Panc1 (cell line): ENCODE measurements around the gene IL1R2. TPM values are rescaled to one million over a fixed set of nuclear protein-coding genes. Genes with fewer than 3 reads are reported as not detected.

Source experiments
- ATAC-seq: fragments of 200-7000 bp; cut with Tn5 transposase; 2 replicates; pipeline ENCODE4 v1.9.1; 2020; ENCODE audit warnings: mild to moderate bottlenecking, moderate library complexity
- BruUV-seq: library from RNA; stranded (reverse); fragments of 400-500 nt; replicated peaks from 2 replicates; lab custom pipeline; 2021; lab: Mats Ljungman, UMichigan
- CTCF ChIA-PET: fragments of 300-600 bp; sonication (Branson Sonifier 250); formaldehyde crosslinking; loops from one replicate; lab custom pipeline; 2022; ENCODE audit warnings: antibody characterized with exemption; lab: Charles Lee
- POLR2A ChIA-PET: fragments of 300-600 bp; sonication (Branson Sonifier 250); formaldehyde crosslinking; loops from one replicate; lab custom pipeline; 2022; ENCODE audit warnings: antibody characterized with exemption; lab: Charles Lee
- DNase-seq: peaks from one replicate; pipeline ENCODE4 v3.0.0-alpha.2; 2010; ENCODE audit warnings: low read depth, low spot score
- H3K27ac ChIP-seq: 2 replicates; pipeline ENCODE4 v1.5.1; 2011; ENCODE audit warnings: mild to moderate bottlenecking, low read length, inconsistent platforms
- H3K27me3 ChIP-seq: fragments of 200-500 bp; sonication (Bioruptor generic); 2 replicates; pipeline ENCODE4 v1.6.0; 2014; ENCODE audit warnings: low read length, inconsistent platforms; ENCODE audit not compliant: control insufficient read depth, insufficient read depth
- H3K36me3 ChIP-seq: fragments of 200-500 bp; sonication (Bioruptor generic); 2 replicates; pipeline ENCODE4 v1.5.1; 2014; ENCODE audit warnings: inconsistent platforms, mild to moderate bottlenecking, low read length, moderate library complexity; ENCODE audit not compliant: control insufficient read depth, insufficient read depth
- H3K4me1 ChIP-seq: 2 replicates; pipeline ENCODE4 v1.5.1; 2011; ENCODE audit warnings: inconsistent platforms, mild to moderate bottlenecking, low read length, moderate library complexity; ENCODE audit not compliant: control insufficient read depth, insufficient read depth
- H3K4me3 ChIP-seq, 2 experiments: 2 replicates each; pipeline ENCODE4 v1.5.1; 2011 to 2012; ENCODE audit warnings: low read depth in 2 of 2, low read length in 2 of 2, mild to moderate bottlenecking in 2 of 2, inconsistent platforms in 1 of 2, moderate library complexity in 1 of 2
- H3K9me3 ChIP-seq: fragments of 200-500 bp; sonication (Bioruptor generic); 2 replicates; pipeline ENCODE4 v1.5.1; 2014; ENCODE audit warnings: low read depth, mild to moderate bottlenecking, inconsistent platforms, low read length, moderate library complexity; ENCODE audit not compliant: control insufficient read depth, insufficient read depth
- POLR2AphosphoS5 ChIP-seq: IDR thresholded peaks from 2 replicates; pipeline ENCODE4 v1.6.1; 2012; ENCODE audit warnings: mild to moderate bottlenecking, low read depth, low read length, moderate library complexity
- REST ChIP-seq, 2 experiments: IDR thresholded peaks; 2 replicates each; pipeline ENCODE4 v1.6.1; 2011 to 2012; ENCODE audit warnings: low read depth in 2 of 2, control low read depth in 1 of 2, low read length in 1 of 2, mild to moderate bottlenecking in 1 of 2, moderate library complexity in 1 of 2; ENCODE audit not compliant: insufficient read depth in 1 of 2
- SIN3A ChIP-seq: IDR thresholded peaks from 2 replicates; pipeline ENCODE4 v1.6.1; 2012; ENCODE audit warnings: low read depth, mild to moderate bottlenecking, low read length, moderate library complexity, borderline replicate concordance; ENCODE audit not compliant: insufficient read depth
- TCF7L2 ChIP-seq: IDR thresholded peaks from 2 replicates; pipeline ENCODE4 v1.6.1; 2011; ENCODE audit warnings: mild to moderate bottlenecking, low read depth, low read length, inconsistent platforms
- in situ Hi-C: cut with HindIII; loops from 2 replicates; pipeline ENCODE4 v1.10.0; 2016; ENCODE audit warnings: low sequenced_read_pairs, low pct_unique_long_range_greater_than_20kb
- intact Hi-C: fragments of 100-400 bp; cut with micrococcal nuclease; formaldehyde crosslinking; loops from one replicate; pipeline ENCODE4 v1.10.0; 2022; ENCODE audit not compliant: unreplicated experiment
- total RNA-seq: library from RNA; stranded (reverse); gene quantifications from one replicate; pipeline ENCODE4 v1.2.1, GENCODE V29; 2021; ENCODE audit not compliant: unreplicated experiment
- TF ChIP-seq, protein P1 (sequence below): fragments of 450-650 bp; IDR thresholded peaks from 2 replicates; pipeline ENCODE4 v1.5.1; 2017; ENCODE audit warnings: mild to moderate bottlenecking

IL1R2 gene
- total RNA-seq, 1 experiment from 2014 or later = 0.15 TPM

DNA sequence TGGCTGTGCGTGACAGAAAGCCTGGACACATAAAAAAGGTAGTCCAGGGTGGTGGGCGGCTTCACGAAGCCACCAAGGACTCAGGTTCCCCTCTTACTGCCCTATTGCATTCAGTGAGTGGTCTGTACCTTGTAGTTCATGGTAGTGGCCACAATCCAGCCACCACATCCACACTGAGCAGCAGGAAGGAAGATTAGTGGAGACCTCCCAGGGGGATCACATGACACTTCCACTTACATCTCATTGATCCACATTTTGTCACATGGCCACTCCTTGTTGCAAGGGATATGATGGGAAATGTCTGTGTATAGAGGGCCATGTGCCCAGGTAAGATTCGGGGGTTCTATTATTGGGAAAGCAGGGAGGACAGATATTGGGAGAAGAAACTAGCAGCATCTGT is 13.7 kb downstream of the IL1R2 start:
- no peak for TF ChIP-seq TCF7L2
- no peak for TF ChIP-seq POLR2AphosphoS5
- ATAC-seq (no peak), DNase-seq (no peak)
- Histone ChIP-seq H3K27ac (no peak overlapping the region), H3K4me1 (no peaks in the 10 kb centered on the region), H3K36me3 (no peaks in the 10 kb centered on the region), H3K4me3 (no peak overlapping the region), H3K9me3 (no peaks in the 10 kb centered on the region), H3K27me3 (no peaks in the 10 kb centered on the region)
- ChIA-PET CTCF (interaction anchor here (1.3 kb wide), 2 partner anchors 234 to 235 kb away, joined by 3 to 13 read pairs; no protein-coding TSS in a partner anchor), POLR2A (no interaction called here)
- intact Hi-C loops = no loop called here
- in situ Hi-C loops = no loop called here
- no TSS peak for BruUV-seq

- Histone ChIP-seq H3K36me3 (no peaks in the 10 kb centered on the region), H3K4me1 (no peaks in the 10 kb centered on the region), H3K4me3 (no peak overlapping the region), H3K27me3 (no peaks in the 10 kb centered on the region), H3K27ac (no peak overlapping the region), H3K9me3 (no peaks in the 10 kb centered on the region)
- intact Hi-C loops = no loop called here
- 0 out of 2 replicates have a peak, but pooled peaks have one; percentile 75 for ATAC-seq
- BruUV-seq = no TSS peak
- TF ChIP-seq TCF7L2 = no peak
- TF ChIP-seq, protein P1, sequence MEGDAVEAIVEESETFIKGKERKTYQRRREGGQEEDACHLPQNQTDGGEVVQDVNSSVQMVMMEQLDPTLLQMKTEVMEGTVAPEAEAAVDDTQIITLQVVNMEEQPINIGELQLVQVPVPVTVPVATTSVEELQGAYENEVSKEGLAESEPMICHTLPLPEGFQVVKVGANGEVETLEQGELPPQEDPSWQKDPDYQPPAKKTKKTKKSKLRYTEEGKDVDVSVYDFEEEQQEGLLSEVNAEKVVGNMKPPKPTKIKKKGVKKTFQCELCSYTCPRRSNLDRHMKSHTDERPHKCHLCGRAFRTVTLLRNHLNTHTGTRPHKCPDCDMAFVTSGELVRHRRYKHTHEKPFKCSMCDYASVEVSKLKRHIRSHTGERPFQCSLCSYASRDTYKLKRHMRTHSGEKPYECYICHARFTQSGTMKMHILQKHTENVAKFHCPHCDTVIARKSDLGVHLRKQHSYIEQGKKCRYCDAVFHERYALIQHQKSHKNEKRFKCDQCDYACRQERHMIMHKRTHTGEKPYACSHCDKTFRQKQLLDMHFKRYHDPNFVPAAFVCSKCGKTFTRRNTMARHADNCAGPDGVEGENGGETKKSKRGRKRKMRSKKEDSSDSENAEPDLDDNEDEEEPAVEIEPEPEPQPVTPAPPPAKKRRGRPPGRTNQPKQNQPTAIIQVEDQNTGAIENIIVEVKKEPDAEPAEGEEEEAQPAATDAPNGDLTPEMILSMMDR = peak; percentile 81
- ChIA-PET CTCF (interaction anchor here (0.7 to 1.3 kb wide), 4 partner anchors 14 to 234 kb away, joined by 3 to 13 read pairs (median 4); no protein-coding TSS in a partner anchor), POLR2A (no interaction called here)
- no peak for DNase-seq
- in situ Hi-C loops = no loop called here
These were observed 14.5 kb downstream of the IL1R2 start for GRCh38 chr2:102005989-102006885.

GRCh38 chr2:102006886-102007278 is 15.1 kb downstream of the IL1R2 start:
- in situ Hi-C loops (no loop called here), intact Hi-C loops (no loop called here)
- Histone ChIP-seq H3K36me3 (no peaks in the 10 kb centered on the region), H3K4me1 (no peaks in the 10 kb centered on the region), H3K27ac (no peak overlapping the region), H3K4me3 (no peak overlapping the region), H3K9me3 (no peaks in the 10 kb centered on the region), H3K27me3 (no peaks in the 10 kb centered on the region)
- no TSS peak for BruUV-seq
- ATAC-seq (no peak), DNase-seq (no peak)
- ChIA-PET CTCF (interaction anchor here (0.8 to 1.3 kb wide), 2 partner anchors 13 to 234 kb away, joined by 4 to 13 read pairs; no protein-coding TSS in a partner anchor), POLR2A (no interaction called here)
- TF ChIP-seq TCF7L2 = no peak
- no peak for TF ChIP-seq REST (IDR thresholded peaks at IDR 0.05; ENCODE audit: insufficient read depth in 1 of 2, low read depth in 2 of 2, low read length in 1 of 2)
- no peak for TF ChIP-seq POLR2AphosphoS5
- TF ChIP-seq SIN3A = no peak
- TF ChIP-seq, protein P1 = no peak
